HepG2 (cell line): ENCODE data around the gene MIA2. TPM values are rescaled to one million over a fixed set of nuclear protein-coding genes. Genes with fewer than 3 reads are reported as not detected.

Experiments used
- ARID3A ChIP-seq: IDR thresholded peaks from 2 replicates; pipeline ENCODE4 v1.6.1; 2012; ENCODE audit warnings: low read depth, low read length, improper control_type of control experiment
- FOXA1 ChIP-seq, 2 experiments: fragments of 450-650 bp in 1 of 2; sonication (generic) in 1 of 2; formaldehyde crosslinking in 1 of 2; IDR thresholded peaks; 2 replicates each; pipeline versions ENCODE4 v1.4.0 to v1.6.1; 2016 to 2020; ENCODE audit warnings: missing genetic modification reagents in 1 of 2
- FOXA3 ChIP-seq: IDR thresholded peaks from 2 replicates; pipeline ENCODE4 v1.6.1; 2016; ENCODE audit warnings: missing genetic modification reagents, missing compliant biosample characterization
- FOXK1 ChIP-seq: sonication (generic); formaldehyde crosslinking; IDR thresholded peaks from 2 replicates; pipeline ENCODE4 v1.4.0; 2020; ENCODE audit warnings: low read depth, missing genetic modification reagents, borderline replicate concordance
- KDM6A ChIP-seq: IDR thresholded peaks from 2 replicates; pipeline ENCODE4 v1.6.1; 2016; ENCODE audit warnings: low read depth
- LBX2 ChIP-seq: sonication (generic); formaldehyde crosslinking; IDR thresholded peaks from 2 replicates; pipeline ENCODE4 v1.5.0; 2020; ENCODE audit warnings: missing genetic modification reagents, mild to moderate bottlenecking, borderline replicate concordance
- MAFF ChIP-seq: IDR thresholded peaks from 2 replicates; pipeline ENCODE4 v1.6.1; 2011; ENCODE audit warnings: low read depth, low read length, improper control_type of control experiment
- MAFK ChIP-seq, 2 experiments: IDR thresholded peaks in 1 of 2; conservative IDR thresholded peaks in 1 of 2; 2 replicates each; pipeline ENCODE4 v1.6.1; 2011; ENCODE audit warnings: improper control_type of control experiment in 2 of 2, low read length in 2 of 2
- MZF1 ChIP-seq: sonication (generic); formaldehyde crosslinking; IDR thresholded peaks from 2 replicates; pipeline ENCODE4 v1.8.1; 2023; ENCODE audit warnings: mild to moderate bottlenecking, missing genetic modification reagents, borderline replicate concordance
- NCOA1 ChIP-seq: sonication (generic); formaldehyde crosslinking; IDR thresholded peaks from 2 replicates; pipeline ENCODE4 v1.9.0; 2021; ENCODE audit warnings: missing genetic modification reagents
- NR2F6 ChIP-seq, 2 experiments: IDR thresholded peaks; 2 replicates each; pipeline ENCODE4 v1.6.1; 2016; ENCODE audit warnings: antibody characterized with exemption in 1 of 2, mild to moderate bottlenecking in 1 of 2
- PLSCR1 ChIP-seq: sonication (generic); formaldehyde crosslinking; IDR thresholded peaks from 2 replicates; pipeline ENCODE4 v1.5.0; 2020; ENCODE audit warnings: missing genetic modification reagents, mild to moderate bottlenecking, borderline replicate concordance
- RCOR2 ChIP-seq: IDR thresholded peaks from 2 replicates; pipeline ENCODE4 v1.6.1; 2016; ENCODE audit warnings: missing biosample characterization, missing genetic modification reagents
- RXRB ChIP-seq: IDR thresholded peaks from 2 replicates; pipeline ENCODE4 v1.6.1; 2016; ENCODE audit warnings: borderline replicate concordance, missing genetic modification reagents, missing compliant biosample characterization
- SKI ChIP-seq: fragments of 450-650 bp; IDR thresholded peaks from one replicate; pipeline ENCODE4 v1.6.1; 2018; ENCODE audit warnings: mild to moderate bottlenecking; ENCODE audit not compliant: partially characterized antibody
- THRA ChIP-seq: sonication (generic); formaldehyde crosslinking; IDR thresholded peaks from 2 replicates; pipeline ENCODE4 v1.4.0; 2020; ENCODE audit warnings: missing genetic modification reagents, borderline replicate concordance
- ZBTB46 ChIP-seq: sonication (generic); formaldehyde crosslinking; IDR thresholded peaks from 2 replicates; pipeline ENCODE4 v1.4.0; 2020; ENCODE audit warnings: mild to moderate bottlenecking, missing genetic modification reagents, borderline replicate concordance
- ZNF44 ChIP-seq: sonication (generic); formaldehyde crosslinking; IDR thresholded peaks from 2 replicates; pipeline ENCODE4 v1.5.1; 2020; ENCODE audit warnings: mild to moderate bottlenecking, missing genetic modification reagents
- ZNF652 ChIP-seq: IDR thresholded peaks from 2 replicates; pipeline ENCODE4 v1.6.1; 2016; ENCODE audit warnings: low read depth, borderline replicate concordance
- ZNF770 ChIP-seq: sonication (generic); formaldehyde crosslinking; IDR thresholded peaks from 2 replicates; pipeline ENCODE4 v1.5.0; 2020; ENCODE audit warnings: mild to moderate bottlenecking, missing genetic modification reagents
- ZNF775 ChIP-seq: sonication (generic); formaldehyde crosslinking; IDR thresholded peaks from 2 replicates; pipeline ENCODE4 v1.4.0; 2020; ENCODE audit warnings: missing genetic modification reagents, mild to moderate bottlenecking, moderate library complexity, borderline replicate concordance
- polyA plus RNA-seq, 8 experiments: library from polyadenylated mRNA; depleted of rRNA in 3 of 8; stranded (reverse) in 7 of 8; unstranded in 1 of 8; fragments of >200 nt; fragmentation: Illumina TruSeq in 4 of 8; extraction: Trizol in 4 of 8; gene quantifications; 2 replicates each; pipeline versions ENCODE4 v1.2.1 to v1.2.3, GENCODE V29; 2011 to 2016; ENCODE audit warnings: low read depth in 4 of 8, missing spikeins in 1 of 8, mixed read lengths in 1 of 8; ENCODE audit not compliant: insufficient read depth in 1 of 8
- total RNA-seq, 5 experiments: library from RNA; depleted of rRNA; stranded (reverse); fragments of >200 nt; fragmentation: Illumina TruSeq; extraction: Trizol; gene quantifications; 2 replicates each; pipeline ENCODE4 v1.2.3, GENCODE V29; 2016; ENCODE audit warnings: low read depth in 1 of 5

Gene MIA2
- total and polyA plus RNA-seq, 2 of the 13 experiments (the other 11 are each of a cell fraction or from before 2014, with no cell fraction given), result 134 to 158 TPM

GRCh38 chr14:39218171-39218769 is 15.4 kb upstream of the MIA2 start (continued):
- no peak for TF ChIP-seq ZNF775 (CRISPR knock-in tag)
- peak; percentile 90 for TF ChIP-seq ZNF770
- TF ChIP-seq SKI, result peak; percentile 31
- TF ChIP-seq RCOR2, result peak; percentile 28; the same call in 1 of the 2 replicates
- TF ChIP-seq RXRB, result peak; percentile 39; the same call in 1 of the 2 replicates
- TF ChIP-seq KDM6A (CRISPR knock-in tag), result no peak
- no peak for TF ChIP-seq NR2F6 (IDR thresholded peaks at IDR 0.05)
- TF ChIP-seq NR2F6 (CRISPR knock-in tag; IDR thresholded peaks at IDR 0.05), result peak; percentile 53; the same call in 1 of the 2 replicates
- no peak for TF ChIP-seq MZF1 (CRISPR knock-in tag)
- peak; percentile 32; the same call in 1 of the 2 replicates for TF ChIP-seq THRA (CRISPR knock-in tag)
- TF ChIP-seq MAFK (conservative IDR thresholded peaks at IDR 0.05 in 1 of 2, IDR thresholded peaks at IDR 0.05 in 1 of 2; ENCODE audit: low read length in 2 of 2), result peak; percentile 3 to 53; a peak in 2 of 4 replicates
- peak; percentile 52; the same call in 1 of the 2 replicates for TF ChIP-seq ARID3A
- TF ChIP-seq FOXA1 (IDR thresholded peaks at IDR 0.05), result no peak
- 0 out of 2 replicates have a peak, but pooled peaks have one; percentile 3 for TF ChIP-seq FOXA1 (CRISPR knock-in tag; IDR thresholded peaks at IDR 0.05)
- TF ChIP-seq ZNF652 (CRISPR knock-in tag), result peak; percentile 31; the same call in 1 of the 2 replicates
- TF ChIP-seq MAFF, result peak; percentile 65
- no peak for TF ChIP-seq ZBTB46
- no peak for TF ChIP-seq PLSCR1 (CRISPR knock-in tag)
- no peak for TF ChIP-seq NCOA1 (CRISPR knock-in tag)
- TF ChIP-seq FOXK1 (CRISPR knock-in tag), result 0 out of 2 replicates have a peak, but pooled peaks have one; percentile 35
- peak; percentile 27; the same call in 1 of the 2 replicates for TF ChIP-seq FOXA3 (CRISPR knock-in tag)
- TF ChIP-seq LBX2, result no peak
- 0 out of 2 replicates have a peak, but pooled peaks have one; percentile 61 for TF ChIP-seq ZNF44
